T47D (cell line): Measurements from ENCODE around the gene CORO2B.

Experiments
- DNase-seq, 2 experiments: peaks; one replicate each; pipeline versions ENCODE4 v3.0.0 to v3.0.0-alpha.2; 2011 to 2012; ENCODE audit warnings: low read depth in 1 of 2, low spot score in 1 of 2
- JUND ChIP-seq: IDR thresholded peaks from 2 replicates; pipeline ENCODE4 v1.6.1; 2012; ENCODE audit warnings: low read depth
- in situ Hi-C: cut with HindIII; loops from 2 replicates; pipeline ENCODE4 v1.10.0; 2016; ENCODE audit warnings: low sequenced_read_pairs, low pct_unique_long_range_greater_than_20kb

The CORO2B gene

DNA sequence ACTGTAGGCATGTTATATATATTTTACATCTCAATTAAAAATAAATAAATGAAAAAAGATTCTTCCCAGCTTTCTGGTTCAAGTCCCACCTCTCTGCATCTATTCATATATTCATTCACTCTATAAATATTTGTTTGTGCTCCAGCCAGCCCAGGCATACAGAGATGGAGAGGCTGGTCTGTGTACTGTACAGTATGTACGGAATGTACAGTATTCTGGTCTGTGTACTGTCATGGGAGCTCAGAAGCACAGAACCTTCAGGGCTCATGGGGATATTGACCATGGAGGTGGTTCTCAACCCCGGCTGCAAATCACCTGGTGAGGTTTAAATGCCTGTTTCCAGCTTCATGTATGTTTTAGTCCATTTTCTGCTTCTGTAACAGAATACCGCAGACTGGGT is 13.8 kb downstream of the CORO2B start:
- TF ChIP-seq JUND, result no peak
- peak; percentile 38 to 49 for DNase-seq
- in situ Hi-C loops, result no loop called here

DNA sequence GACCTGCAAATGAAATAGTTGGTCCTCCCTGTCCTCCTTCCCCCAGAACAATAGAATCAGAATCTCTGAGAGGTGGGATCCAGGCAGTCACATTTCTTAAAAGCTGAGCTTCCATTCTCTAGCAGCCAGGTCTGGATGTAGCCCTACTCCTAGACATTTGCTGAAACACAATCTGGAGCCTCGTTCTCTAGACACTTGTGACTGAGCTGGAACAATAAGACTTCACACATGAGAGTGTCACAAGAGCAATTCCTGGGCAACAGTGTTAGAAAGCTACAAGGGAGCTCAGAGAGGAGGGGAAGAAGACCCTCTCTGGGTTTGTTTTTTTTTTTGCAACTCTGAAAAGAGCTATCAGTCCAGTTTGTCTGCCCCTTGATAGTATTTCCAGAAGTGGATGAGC is 14.5 kb downstream of the CORO2B start:
- no peak for DNase-seq
- in situ Hi-C loops, result no loop called here
- TF ChIP-seq JUND, result no peak

DNA sequence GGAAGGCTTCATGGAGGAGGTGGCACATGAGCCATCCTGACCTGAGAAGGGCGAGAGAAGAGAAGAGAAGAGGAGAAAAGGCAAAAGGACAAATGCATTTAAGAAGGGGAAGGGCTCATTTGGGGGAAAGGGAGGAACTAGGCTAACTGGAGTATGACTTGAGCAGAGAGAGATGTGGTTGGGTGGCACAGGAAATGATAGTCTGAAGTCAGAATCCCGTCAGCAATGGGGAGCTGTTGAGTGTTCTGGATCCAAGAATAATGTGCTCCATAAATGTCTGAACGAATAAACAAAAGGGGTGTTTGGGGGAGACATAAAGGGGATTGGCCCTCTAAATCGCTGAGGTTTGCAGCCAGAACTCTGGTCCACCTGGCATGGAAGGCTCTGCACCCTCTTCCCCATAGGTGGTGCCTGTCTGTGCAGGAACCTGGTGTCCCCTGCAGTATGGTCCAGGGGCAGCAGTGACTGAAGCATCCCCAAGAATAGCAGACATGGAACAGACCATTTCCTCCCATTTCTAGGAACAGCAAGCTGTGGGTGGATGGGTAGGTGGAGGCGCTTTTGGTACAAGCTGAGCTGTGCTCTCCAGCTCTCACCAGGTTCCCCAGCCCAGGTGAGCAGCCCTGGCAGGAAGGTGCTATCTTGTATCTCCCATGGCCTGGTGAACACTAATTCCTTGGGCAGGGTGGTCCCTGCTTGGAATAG is 15.2 kb downstream of the CORO2B start:
- in situ Hi-C loops, result no loop called here
- no peak for DNase-seq
- no peak for TF ChIP-seq JUND

DNA sequence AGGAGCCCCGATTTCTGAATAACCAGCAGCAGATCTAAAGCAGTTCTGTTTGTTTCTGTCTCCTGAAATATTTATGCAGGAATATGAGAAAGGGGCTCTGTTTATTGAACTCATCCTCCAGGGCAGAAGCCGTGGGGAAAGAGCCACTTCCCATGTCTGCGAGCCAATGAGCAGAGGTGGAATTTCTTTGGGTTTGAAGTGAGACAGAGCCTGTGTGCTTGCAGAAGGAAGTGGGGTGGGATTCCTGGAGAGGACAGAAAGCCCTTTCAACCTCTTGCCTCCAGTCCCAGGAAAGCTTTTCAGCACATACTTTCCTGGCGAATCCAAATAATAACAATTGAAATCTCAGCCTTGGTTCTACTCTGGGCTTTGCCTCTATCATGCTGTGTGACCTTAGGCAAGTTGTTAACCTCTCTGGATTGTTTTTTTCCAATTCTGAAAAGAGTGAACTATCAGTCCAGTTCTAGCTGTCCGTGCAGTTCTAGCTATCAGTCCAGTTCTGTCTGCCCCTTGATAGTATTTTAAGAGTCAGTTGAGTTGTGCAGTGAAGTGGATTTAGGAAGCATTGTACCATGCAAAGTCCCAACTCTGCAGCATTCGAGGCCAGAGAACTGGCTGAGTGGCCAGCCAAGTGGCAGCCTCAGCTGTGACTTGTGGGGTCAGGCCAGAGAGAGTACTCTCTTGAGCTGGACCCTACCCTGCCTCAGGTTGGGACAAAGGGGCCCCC is 15.9 kb downstream of the CORO2B start:
- no peak for DNase-seq
- in situ Hi-C loops, result no loop called here
- TF ChIP-seq JUND, result no peak

DNA sequence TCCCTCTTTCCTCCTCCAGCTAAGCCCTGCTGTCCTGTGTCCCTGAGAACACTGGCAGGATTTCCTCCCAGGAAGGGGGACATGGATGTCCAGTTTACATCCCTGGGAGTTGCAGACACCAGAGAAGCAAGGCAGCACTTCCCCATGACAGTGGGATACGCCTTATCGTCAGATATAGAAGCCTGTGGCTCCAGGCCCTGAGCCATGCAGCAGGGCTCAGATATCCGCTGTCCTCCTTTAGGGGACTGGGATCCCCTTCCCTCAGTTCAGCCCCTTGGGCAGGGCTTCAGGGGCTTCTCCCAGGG is 16.4 kb downstream of the CORO2B start:
- in situ Hi-C loops, result no loop called here
- no peak for TF ChIP-seq JUND
- DNase-seq, result no peak

DNA sequence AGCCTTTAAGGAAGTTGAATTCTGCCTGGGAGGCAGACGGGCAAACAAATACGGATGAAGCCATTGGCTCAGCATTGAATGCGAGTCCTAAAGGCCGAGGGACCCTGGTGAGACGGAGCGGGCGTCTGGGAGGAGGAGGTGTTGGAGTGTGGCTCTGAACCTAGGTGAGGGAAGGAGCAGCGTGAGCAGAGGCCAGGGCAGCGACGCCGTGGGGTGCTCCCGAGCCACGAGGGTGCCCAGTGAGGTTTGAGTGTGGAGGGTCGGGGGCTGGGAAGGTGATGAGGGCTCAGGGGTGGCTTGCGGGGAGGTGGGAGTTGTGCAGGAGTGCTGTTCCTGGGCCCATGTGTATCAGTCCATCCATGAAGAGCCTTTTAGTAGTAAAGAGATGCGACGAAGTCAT is 17.0 kb downstream of the CORO2B start:
- in situ Hi-C loops, result no loop called here
- no peak for DNase-seq

DNA sequence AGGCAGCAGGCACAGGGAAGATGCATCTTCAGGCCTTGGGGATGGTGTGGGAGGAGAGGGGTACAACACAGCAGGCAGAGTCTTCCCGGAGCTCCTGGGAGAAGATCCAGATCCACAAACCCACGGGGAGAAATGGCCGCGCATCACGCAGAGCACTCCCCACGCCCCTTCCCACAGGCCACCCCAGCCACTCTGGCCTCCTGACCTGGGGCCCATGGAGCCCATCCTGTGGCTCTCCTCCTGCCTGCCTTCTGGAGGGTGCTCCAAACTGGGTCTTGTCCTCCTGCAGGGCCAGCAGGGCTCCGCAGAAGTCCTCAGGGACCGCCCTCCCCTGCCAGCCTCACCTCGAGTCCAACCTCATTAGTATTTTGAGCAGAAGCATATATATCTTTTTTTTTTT is 17.9 kb downstream of the CORO2B start:
- in situ Hi-C loops, result no loop called here
- no peak for TF ChIP-seq JUND

More for the DNA sequence above, 17.0 kb downstream of the CORO2B start:
- no peak for TF ChIP-seq JUND

DNA sequence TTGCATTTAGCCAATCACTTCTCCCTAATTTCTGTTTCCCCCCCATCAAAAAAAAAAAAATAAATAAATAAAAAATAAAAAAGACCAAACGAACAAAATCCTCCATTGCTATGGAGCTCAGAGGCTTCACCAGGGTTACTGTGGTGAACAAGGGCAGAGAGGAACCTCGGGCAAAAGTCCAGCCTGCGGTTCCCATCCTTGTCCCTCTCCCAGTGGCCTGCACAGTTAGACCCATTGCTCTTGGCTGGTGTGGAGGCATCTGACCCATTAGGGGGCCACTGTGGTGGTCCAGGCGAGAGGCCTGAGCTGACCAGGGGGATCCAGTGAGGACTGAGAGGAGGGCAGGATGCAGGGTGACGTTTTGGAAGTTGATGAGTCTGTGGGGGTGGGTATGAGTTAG is 18.8 kb downstream of the CORO2B start:
- DNase-seq, result no peak
- in situ Hi-C loops, result no loop called here

More for the DNA sequence above, 17.9 kb downstream of the CORO2B start:
- no peak for DNase-seq

DNA sequence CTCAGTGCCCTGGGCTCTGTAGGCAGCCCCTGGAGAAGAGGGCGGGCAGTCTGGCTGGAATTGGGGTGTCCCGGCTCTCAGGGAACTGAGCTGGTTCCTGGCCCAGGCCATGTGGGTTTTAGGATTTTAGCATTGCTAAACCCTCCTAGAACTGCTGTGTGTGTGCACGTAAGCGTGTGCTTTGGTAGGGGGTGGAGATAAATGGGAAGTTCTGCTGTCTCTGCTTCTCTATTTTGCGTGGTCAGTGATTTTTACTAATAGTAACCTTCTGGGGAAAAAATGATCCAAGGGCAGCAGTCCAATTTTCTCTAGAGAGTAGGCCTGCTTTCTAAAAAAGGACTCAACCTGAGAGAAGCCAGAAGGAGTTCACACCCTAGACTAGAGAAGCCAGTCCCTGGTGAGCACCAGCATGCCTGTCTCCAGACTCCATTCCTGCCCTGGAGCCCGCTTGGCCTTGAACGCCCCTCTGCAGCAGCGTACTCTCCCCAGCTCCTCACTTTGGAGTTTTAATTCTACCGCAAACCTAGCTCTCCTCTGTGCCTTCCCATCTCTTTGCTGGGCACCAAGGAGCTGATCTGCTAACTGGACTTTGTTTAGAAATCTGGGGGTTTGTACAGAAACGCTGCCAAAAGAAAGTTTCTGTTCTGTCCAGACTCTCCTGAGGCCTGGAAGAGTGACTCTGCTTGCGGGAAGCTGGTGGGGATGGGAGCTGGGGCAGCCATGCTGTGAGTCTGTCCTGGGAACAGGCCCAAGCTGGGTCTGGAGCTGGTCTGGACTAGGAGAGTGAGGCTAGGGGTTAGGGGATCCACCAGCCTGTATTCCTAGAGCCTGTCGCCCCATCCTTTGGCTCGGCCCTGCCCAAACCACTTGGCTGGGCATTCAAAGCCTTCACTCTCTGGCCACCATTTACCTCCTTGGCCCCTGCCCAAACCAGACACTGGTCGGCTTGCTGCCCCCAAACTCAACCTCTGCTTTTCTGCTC is 19.7 kb downstream of the CORO2B start:
- in situ Hi-C loops, result no loop called here
- no peak for TF ChIP-seq JUND
- DNase-seq, result no peak

More for the DNA sequence above, 18.8 kb downstream of the CORO2B start:
- no peak for TF ChIP-seq JUND

DNA sequence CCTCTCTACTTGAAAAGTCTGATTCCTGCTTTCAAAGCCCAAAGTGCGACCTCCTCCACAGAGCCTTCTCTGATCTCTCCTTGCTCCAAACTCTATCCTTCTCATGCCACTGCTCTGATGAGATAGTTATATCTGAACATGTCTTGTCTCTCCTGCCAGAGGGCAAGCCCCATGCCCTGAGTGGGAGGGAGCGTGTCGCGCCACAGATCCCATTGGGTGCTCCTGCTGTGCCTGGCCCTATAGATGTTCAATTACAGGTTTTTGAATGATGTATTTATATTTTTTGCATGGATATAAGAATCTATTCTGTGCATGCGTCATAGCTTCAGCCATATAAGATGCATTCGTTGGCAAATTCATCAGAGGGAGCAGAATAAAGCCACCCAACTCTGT is 20.4 kb downstream of the CORO2B start:
- in situ Hi-C loops, result no loop called here
- no peak for DNase-seq
- TF ChIP-seq JUND, result no peak

DNA sequence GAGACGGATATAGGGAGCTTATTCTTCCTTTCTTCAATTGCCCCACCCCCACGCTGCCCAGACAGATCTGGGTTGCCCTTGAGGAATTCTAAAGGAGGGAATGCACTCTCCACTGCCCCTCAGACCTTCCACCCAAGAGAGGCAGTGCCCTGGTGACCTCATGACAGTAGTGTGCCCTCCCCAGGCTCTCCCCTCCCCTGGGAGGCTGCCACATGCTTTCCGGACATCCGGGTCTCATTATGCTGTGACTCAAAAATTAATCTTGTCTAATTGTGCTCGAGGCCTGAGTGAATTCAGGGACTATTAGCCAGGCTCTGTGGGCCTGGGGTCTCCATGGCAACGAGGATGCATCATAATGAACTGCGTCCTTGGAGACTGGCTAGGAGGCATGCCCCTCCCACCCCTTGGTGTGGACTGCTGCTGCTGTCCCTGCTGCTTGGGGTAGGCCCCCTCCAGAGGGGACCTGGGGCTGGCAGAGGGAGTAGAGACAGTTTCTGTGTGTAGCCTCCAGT is 20.8 kb downstream of the CORO2B start:
- in situ Hi-C loops, result no loop called here
- DNase-seq, result no peak
- no peak for TF ChIP-seq JUND
